GM19035 (cell line): ENCODE results near the gene FAF2.
"Not testable (repeated sequence)": the region's sequence is repeated elsewhere in the genome, so short reads cannot be mapped to it uniquely, and the experiment has no call there.

Experiments used
- ATAC-seq: cut with Tn5 transposase; IDR thresholded peaks from one replicate; pipeline ENCODE4 v1.9.1; 2021; ENCODE audit not compliant: unreplicated experiment

FAF2 gene

DNA sequence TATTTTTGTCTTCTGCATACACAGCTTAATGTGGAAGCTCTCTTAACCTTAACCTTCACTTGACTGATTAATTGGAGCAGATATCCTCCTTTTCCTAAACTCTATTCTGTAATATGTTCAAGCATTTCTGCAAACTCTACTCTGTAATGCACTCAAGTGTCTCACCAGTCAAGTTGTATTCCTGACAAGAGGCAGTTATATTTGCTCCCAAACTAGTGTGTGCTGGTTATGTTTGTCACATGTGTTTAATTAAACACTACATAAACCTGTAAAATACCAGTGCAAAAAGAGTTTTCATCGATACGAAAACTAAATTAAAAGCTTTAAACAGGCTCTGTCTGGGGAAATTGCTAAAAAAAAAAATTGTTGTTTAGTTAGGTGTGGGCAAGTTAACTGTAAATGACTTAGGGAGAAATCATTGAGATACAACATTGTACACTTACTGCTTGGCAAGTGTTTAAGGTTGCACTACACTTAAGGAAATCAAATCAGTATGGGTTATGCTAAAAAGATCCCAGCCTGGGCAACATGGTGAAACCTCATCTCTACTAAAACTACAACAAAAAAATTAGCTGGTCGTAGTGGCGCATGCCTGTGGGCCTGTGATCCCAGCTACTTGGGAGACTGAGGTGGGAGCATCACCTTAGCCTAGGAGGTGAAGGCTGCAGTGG, 6.7 kb downstream of the FAF2 start:
- ATAC-seq: no peak

- no peak for ATAC-seq
Measured at GRCh38 chr5:176458904-176459561, 10.8 kb downstream of the FAF2 start.

DNA sequence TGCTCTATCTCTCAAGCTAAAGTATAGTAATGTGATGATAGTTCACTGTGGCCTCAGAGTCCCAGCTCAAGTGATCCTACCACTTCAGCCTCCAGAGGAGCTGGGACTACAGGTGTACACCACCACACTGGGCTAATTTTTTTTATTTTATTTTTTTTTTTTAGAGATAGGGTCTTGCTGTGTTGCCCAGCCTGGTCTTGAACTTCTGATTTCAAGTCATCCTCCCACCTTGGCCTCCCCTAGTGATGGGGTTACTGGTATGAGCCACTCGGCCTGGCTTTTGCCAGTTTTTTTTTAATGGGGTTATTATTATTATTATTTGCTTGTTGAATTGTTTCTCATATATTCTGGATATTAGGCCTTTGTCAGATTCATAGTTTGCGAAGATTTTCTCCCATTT, 13.2 kb downstream of the FAF2 start:
- ATAC-seq: no peak

GRCh38 chr5:176463113-176463764, 15.1 kb downstream of the FAF2 start:
- no peak for ATAC-seq

- ATAC-seq: no peak
Measured at GRCh38 chr5:176466245-176466871, 18.2 kb downstream of the FAF2 start.

- ATAC-seq: no peak
Measured at GRCh38 chr5:176469296-176469695, 21.1 kb downstream of the FAF2 start.

GRCh38 chr5:176470539-176470938, 22.4 kb downstream of the FAF2 start:
- no peak for ATAC-seq

DNA sequence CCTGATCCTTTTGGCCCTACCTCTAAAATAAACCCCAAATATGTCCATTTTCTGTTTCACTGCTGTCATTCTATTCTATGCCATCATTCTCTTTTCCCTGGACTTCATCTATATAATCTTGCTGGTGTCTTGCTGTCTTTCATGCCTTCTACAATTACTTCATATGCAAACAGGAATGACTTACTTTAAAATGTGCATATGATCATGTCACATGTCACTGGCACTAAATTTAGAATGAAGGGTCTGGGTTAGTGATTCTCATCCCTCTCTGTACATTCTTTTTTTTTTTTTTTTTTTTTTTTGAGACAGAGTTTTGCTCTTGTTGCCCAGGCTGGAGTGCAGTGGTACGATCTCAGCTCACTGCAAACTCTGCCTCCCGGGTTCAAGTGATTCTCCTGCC, 22.9 kb downstream of the FAF2 start:
- ATAC-seq: no peak

- ATAC-seq: no peak
Measured at GRCh38 chr5:176473335-176474006, 25.3 kb downstream of the FAF2 start.

GRCh38 chr5:176474476-176474875, 26.3 kb downstream of the FAF2 start:
- ATAC-seq: no peak

- ATAC-seq: no peak
Measured at GRCh38 chr5:176481711-176482110, 33.5 kb downstream of the FAF2 start.

DNA sequence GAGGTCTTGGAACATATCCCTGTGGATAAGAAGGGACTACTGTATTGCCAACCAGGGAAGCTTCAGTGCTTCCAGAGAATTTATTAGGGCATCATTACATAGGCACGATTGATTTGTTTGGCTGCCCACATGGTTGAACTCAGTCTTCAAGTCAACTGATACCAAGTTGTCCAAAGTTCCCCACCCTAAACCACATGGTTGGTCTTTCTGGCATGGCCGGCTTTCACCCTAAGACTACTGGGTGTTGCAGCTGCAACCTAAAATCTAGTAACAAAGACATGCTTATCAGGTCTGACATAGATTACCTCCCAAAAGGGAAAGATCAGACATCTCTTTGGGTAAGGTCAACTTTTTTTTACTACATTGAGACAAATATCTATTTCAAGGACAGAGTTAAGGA, 37.0 kb downstream of the FAF2 start:
- ATAC-seq: no peak

- no peak for ATAC-seq
Measured at GRCh38 chr5:176486189-176486757, 38.1 kb downstream of the FAF2 start.

DNA sequence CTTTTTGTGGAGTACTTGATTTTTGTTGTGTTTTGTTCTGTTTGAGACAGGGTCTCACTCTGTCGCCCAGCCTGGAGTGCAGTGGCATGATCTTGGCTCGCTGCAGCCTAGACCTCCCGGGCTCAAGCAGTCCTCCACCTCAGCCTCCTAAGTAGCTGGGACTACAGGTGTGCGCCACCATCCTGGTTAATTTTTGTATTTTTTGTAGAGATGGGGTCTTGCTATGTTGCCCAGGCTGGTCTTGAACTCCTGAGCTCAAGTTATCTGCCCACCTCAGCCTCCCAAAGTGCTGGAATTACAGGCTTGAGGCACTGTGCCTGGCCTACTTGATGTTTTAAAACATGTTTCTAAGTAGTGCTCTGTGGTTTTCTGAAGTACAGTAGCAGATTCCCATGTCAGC, 39.0 kb downstream of the FAF2 start:
- ATAC-seq: not testable (repeated sequence)

GRCh38 chr5:176489077-176489476, 40.9 kb downstream of the FAF2 start:
- no peak for ATAC-seq

DNA sequence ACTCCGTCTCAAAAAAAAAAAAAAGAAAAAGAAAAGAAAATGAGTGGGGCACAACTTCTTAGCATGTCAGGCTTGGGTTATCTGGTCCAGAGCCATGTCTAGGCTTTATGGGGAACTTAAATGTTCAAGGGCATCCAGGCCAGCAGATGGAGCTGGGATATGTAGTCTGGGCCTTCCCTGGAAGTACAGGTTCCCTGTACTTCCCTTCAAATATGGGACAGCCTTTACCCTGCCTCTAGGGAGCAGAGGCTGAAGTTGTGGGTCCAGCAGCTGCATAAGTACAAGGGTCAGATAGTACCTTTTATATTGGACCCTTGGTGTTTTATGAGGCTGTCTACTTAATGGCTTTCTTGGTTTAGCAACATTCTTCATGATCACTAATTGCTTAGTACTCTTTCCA, 42.1 kb downstream of the FAF2 start:
- ATAC-seq: no peak

GRCh38 chr5:176491101-176491502, 42.9 kb downstream of the FAF2 start:
- no peak for ATAC-seq

DNA sequence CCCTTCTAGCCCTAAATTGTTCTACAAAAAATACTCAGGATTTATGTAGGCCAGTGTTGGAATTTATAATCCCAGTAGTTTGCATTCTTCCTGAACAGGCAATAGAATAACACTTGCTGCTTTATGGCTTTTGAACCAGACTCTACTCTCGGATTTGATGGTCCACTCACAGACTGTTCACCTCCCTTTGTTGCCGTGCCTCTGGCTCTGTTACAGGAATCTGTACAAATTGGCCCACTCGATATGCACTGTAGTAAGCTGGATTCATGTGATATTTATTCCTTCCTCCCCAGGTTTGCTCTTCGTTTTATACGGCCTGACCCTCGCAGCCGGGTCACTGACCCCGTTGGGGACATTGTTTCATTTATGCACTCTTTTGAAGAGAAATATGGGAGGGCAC, 43.7 kb downstream of the FAF2 start:
- no peak for ATAC-seq

DNA sequence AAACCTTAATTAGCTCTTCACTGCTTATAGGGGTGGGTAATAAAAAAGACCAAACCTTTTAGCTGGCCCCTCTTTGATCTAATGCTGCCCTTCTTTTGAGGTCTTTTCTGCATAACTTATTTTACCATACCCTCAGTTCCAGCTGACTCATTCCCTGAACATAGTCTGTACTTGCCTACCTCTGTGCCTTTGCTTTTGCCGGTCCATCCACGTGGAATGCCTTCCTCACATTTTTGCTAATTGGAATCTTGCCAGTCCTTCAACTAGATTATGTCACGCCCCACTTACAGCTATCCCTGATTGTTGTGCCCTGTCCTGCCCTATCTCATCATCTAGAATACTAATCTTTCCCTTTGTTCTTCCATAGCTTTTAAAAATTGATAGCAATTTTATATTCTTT, 44.2 kb downstream of the FAF2 start:
- ATAC-seq: no peak

GRCh38 chr5:176497852-176498251, 49.7 kb downstream of the FAF2 start:
- ATAC-seq: no peak

- ATAC-seq: no peak
Measured at GRCh38 chr5:176499273-176499672, 51.1 kb downstream of the FAF2 start.
